Measurements from ENCODE around the gene C3orf20.

C3orf20 gene

DNA sequence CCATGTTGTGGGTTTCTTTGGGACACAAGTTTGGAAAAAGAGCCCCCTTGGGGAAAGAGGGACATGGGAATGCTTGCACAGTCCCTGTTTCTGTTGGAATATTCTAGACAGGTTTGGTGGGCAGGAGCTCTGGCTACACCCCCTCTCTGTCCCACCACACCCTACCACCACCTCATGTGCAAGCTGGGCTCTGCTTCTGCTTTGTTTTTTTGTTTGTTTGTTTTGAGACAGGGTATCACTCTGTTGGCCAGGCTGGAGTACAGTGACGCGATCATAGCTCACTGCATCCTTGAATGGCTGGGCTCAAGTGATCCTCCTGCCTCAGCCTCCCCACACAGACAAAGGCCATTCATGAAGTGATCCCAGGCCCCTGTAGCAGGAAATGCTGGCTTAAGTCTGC is 86.9 kb downstream of the C3orf20 start:
- Histone ChIP-seq H3K27me3 (ENCODE audit: control insufficient read depth, insufficient read depth, low read length) (no peaks in the 10 kb centered on the region), H3K9ac (no peak overlapping the region), H2AFZ (no peak overlapping the region), H3K9me3 (ENCODE audit: control insufficient read depth, low read length) (no peaks in the 10 kb centered on the region), H3K4me2 (ENCODE audit: low read length) (no peak overlapping the region), H3K79me2 (no peaks in the 10 kb centered on the region), H3K4me1 (no peaks in the 10 kb centered on the region), H3K4me3 (ENCODE audit: low read depth, low read length) (no peak overlapping the region), H3K27ac (no peak overlapping the region), H3K36me3 (ENCODE audit: control insufficient read depth, insufficient read depth, low read length) (no peaks in the 10 kb centered on the region)
- TF ChIP-seq, protein P1, sequence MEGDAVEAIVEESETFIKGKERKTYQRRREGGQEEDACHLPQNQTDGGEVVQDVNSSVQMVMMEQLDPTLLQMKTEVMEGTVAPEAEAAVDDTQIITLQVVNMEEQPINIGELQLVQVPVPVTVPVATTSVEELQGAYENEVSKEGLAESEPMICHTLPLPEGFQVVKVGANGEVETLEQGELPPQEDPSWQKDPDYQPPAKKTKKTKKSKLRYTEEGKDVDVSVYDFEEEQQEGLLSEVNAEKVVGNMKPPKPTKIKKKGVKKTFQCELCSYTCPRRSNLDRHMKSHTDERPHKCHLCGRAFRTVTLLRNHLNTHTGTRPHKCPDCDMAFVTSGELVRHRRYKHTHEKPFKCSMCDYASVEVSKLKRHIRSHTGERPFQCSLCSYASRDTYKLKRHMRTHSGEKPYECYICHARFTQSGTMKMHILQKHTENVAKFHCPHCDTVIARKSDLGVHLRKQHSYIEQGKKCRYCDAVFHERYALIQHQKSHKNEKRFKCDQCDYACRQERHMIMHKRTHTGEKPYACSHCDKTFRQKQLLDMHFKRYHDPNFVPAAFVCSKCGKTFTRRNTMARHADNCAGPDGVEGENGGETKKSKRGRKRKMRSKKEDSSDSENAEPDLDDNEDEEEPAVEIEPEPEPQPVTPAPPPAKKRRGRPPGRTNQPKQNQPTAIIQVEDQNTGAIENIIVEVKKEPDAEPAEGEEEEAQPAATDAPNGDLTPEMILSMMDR (IDR thresholded peaks at IDR 0.05): no peak

DNA sequence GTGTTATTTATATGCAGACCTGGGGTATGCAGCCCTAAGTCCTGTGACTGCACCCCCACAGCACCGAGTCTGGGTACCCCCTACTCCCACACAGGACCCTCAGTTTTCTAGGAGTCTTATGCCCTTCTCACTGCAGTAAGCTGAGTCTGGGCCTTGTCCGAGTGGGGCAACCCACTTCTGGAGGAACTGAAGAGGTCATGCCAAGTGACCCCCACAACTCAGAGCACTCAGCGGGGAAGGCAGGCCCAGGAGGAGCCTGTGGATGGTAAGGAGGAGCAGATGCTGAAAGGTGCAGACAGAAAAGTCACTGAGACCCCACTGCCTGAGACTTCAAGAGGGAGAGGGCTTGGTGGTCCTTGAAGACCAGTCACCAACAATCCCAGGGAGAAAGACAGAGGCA is 87.8 kb downstream of the C3orf20 start:
- H2AFZ ChIP-seq: no peak overlapping the region
- H3K4me2 ChIP-seq (ENCODE audit: low read length): no peak overlapping the region

DNA sequence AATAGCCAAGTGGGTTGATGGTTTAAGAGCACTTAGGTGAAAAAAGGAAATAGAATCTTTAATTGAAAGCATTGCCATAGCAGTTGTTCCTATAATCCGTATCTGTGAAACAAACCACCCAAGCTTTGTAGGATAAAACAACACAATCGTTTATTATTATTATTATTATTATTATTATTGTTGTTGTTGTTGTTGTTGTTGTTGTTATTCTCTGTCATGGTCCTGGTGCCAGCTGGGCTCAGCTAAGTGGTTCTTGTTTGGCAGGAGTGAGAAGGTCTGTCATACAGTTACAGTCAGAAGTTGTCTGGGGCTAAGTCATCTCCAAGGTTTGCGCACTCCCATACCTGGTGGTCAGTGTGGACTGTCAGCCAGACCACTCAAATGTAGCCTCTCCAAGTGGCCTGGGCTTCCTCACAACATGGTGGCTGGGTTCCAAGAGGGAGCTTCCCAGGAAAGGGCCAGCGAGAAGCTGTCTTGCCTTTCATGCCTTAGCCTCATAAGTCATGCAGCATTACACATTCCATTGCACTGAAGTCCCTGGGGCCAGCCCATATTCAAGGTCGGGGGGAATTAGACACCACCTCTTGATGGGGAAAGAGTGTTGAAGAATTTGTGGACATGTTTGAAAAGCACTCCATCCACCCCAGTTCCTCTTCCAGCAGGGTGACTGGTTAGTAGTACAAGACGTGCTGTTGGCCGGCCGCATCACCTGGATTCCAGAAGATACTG is 89.6 kb downstream of the C3orf20 start:
- H2AFZ ChIP-seq: no peak overlapping the region
- TF ChIP-seq, protein P1 (IDR thresholded peaks at IDR 0.05): no peak
- H3K27ac ChIP-seq: no peak overlapping the region
- no peak overlapping the region for H3K4me2 ChIP-seq (ENCODE audit: low read length)
- no peaks in the 10 kb centered on the region for H3K4me1 ChIP-seq
- H3K79me2 ChIP-seq: no peaks in the 10 kb centered on the region
- H3K36me3 ChIP-seq (ENCODE audit: control insufficient read depth, insufficient read depth, low read length): no peaks in the 10 kb centered on the region
- no peaks in the 10 kb centered on the region for H3K27me3 ChIP-seq (ENCODE audit: control insufficient read depth, insufficient read depth, low read length)
- no peaks in the 10 kb centered on the region for H3K9me3 ChIP-seq (ENCODE audit: control insufficient read depth, low read length)
- H3K4me3 ChIP-seq (ENCODE audit: low read depth, low read length): no peak overlapping the region
- no peak overlapping the region for H3K9ac ChIP-seq

More for the DNA sequence above, 87.8 kb downstream of the C3orf20 start:
- H3K9ac ChIP-seq: no peak overlapping the region
- H3K4me3 ChIP-seq (ENCODE audit: low read depth, low read length): no peak overlapping the region
- no peak overlapping the region for H3K27ac ChIP-seq
- H3K9me3 ChIP-seq (ENCODE audit: control insufficient read depth, low read length): no peaks in the 10 kb centered on the region
- H3K4me1 ChIP-seq: no peaks in the 10 kb centered on the region
- H3K79me2 ChIP-seq: no peaks in the 10 kb centered on the region
- H3K36me3 ChIP-seq (ENCODE audit: control insufficient read depth, insufficient read depth, low read length): no peaks in the 10 kb centered on the region
- H3K27me3 ChIP-seq (ENCODE audit: control insufficient read depth, insufficient read depth, low read length): no peaks in the 10 kb centered on the region
- TF ChIP-seq, protein P1 (IDR thresholded peaks at IDR 0.05): no peak

DNA sequence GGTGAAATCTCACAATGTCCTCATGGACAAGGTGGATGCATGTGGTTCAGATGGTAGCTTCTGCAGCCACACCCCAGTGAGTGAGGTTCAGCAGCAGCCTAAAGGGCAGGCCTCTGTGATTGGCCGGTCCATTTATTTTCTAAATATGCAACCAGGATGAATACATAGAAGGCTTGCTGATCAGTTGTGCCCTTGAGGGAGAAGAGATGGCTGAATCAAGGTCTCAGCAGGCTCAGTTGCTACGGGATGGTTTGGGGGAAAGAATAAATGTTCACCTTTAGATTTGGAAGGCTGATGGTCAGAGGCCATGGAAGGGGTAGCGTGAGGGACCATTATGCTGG is 90.1 kb downstream of the C3orf20 start:
- Histone ChIP-seq H3K27me3 (ENCODE audit: control insufficient read depth, insufficient read depth, low read length) (no peaks in the 10 kb centered on the region), H3K79me2 (no peaks in the 10 kb centered on the region), H3K4me3 (ENCODE audit: low read depth, low read length) (no peak overlapping the region), H3K27ac (no peak overlapping the region), H3K9me3 (ENCODE audit: control insufficient read depth, low read length) (no peaks in the 10 kb centered on the region), H3K4me2 (ENCODE audit: low read length) (no peak overlapping the region), H3K36me3 (ENCODE audit: control insufficient read depth, insufficient read depth, low read length) (no peaks in the 10 kb centered on the region), H3K4me1 (no peaks in the 10 kb centered on the region), H2AFZ (no peak overlapping the region), H3K9ac (no peak overlapping the region)
- TF ChIP-seq, protein P1 (IDR thresholded peaks at IDR 0.05): no peak

Measured in parathyroid adenoma (tissue), 2 donors.